ENCODE results near the gene LINC00632. TPM values are rescaled to one million over a fixed set of nuclear protein-coding genes. Genes with fewer than 3 reads are reported as not detected.
"Not testable (repeated sequence)": the region's sequence is repeated elsewhere in the genome, so short reads cannot be mapped to it uniquely, and the experiment has no call there.

Gene LINC00632
- total and polyA plus RNA-seq, 8 donors, result 0.25 to 45.4 (median 4.2) TPM

DNA sequence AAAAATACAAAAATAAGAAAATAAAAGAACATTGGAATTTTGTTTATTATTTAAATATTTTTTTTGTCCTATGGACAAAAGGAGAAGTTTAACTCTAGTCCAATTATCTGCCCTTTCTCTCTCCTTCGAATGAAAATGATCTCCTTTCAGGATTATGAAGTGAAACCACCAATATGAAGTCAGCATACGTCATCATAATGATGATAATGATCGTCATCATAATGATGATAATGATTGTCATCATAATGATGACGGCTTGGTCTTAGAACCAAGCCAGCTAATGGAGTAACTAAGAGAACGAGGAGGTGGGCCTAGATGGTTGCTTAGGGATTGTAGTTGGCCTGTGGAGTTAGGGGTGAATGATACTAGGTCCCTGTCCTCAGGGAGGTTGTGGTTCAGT, 21.9 kb upstream of the LINC00632 start:
- intact Hi-C loops (cut with DNase I; ENCODE audit: low total_unique reads), result no loop called here
- no peak for TF ChIP-seq EP300 (IDR thresholded peaks at IDR 0.05)
- TF ChIP-seq POLR2AphosphoS5 (IDR thresholded peaks at IDR 0.05), result no peak
- TF ChIP-seq, protein P1, sequence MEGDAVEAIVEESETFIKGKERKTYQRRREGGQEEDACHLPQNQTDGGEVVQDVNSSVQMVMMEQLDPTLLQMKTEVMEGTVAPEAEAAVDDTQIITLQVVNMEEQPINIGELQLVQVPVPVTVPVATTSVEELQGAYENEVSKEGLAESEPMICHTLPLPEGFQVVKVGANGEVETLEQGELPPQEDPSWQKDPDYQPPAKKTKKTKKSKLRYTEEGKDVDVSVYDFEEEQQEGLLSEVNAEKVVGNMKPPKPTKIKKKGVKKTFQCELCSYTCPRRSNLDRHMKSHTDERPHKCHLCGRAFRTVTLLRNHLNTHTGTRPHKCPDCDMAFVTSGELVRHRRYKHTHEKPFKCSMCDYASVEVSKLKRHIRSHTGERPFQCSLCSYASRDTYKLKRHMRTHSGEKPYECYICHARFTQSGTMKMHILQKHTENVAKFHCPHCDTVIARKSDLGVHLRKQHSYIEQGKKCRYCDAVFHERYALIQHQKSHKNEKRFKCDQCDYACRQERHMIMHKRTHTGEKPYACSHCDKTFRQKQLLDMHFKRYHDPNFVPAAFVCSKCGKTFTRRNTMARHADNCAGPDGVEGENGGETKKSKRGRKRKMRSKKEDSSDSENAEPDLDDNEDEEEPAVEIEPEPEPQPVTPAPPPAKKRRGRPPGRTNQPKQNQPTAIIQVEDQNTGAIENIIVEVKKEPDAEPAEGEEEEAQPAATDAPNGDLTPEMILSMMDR (IDR thresholded peaks at IDR 0.05), result no peak
- TF ChIP-seq POLR2A (IDR thresholded peaks at IDR 0.05), result no peak
- 69 to 88% (median 80%) methylated on average over 5 of the region's 5 CpGs for WGBS, 5 donors

DNA sequence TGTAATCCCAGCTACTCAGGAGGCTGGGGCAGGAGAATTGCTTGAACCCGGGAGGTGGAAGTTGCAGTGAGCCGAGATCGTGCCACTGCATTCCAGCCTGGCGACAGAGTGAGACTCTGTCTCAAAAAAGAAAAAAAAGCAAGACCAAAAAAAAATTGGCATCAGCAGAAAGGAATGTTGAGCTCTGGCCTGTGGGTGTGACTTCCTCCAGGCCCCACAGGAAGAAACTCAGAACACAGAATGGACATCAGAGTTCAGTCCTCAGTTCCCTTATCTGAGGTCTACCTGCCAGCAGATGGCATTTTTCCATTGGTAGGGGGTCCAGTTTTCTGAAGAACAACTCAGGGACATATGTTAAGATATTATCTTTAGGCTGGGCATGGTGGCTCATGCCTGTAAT, 18.0 kb upstream of the LINC00632 start:
- H3K36me3 ChIP-seq; H3K27ac ChIP-seq; H3K4me1 ChIP-seq; H3K27me3 ChIP-seq; H3K9me3 ChIP-seq; H3K4me3 ChIP-seq; intact Hi-C loops (cut with DNase I; ENCODE audit: low total_unique reads); DNase-seq: not testable (repeated sequence)
- 15 to 77% (median 59%) methylated on average over 4 of the region's 4 CpGs for WGBS, 5 donors

More for the DNA sequence above, 21.9 kb upstream of the LINC00632 start:
- DNase-seq, result no peak
- H3K4me1 ChIP-seq, result no peaks in the 10 kb centered on the region
- peaks cover 0 to 10% (median 3%) of the 10 kb centered on the region in 4 donors for H3K9me3 ChIP-seq
- H3K27ac ChIP-seq, result no peak overlapping the region
- H3K27me3 ChIP-seq, result no peaks in the 10 kb centered on the region
- H3K4me3 ChIP-seq, result no peak overlapping the region
- no peaks in the 10 kb centered on the region for H3K36me3 ChIP-seq

DNA sequence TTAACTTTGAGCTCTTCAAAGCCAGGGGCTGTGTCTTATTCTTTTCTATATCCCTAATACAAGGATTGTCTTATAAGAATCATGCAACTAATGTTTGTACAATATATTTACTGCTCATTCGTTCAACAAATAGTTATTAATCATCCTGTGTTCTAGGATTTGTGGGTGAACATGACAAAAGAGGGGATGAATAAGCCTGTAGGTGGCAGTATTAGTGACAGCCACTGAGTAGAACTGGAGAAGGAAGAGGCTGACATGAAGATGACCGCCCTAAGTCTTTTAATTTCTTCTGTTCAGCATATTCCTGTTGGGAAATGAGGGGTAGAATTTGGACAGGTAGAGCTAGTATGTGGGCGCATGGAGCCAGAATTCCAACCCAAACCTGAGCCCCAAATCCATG, 11.9 kb upstream of the LINC00632 start:
- H3K4me1 ChIP-seq, result no peaks in the 10 kb centered on the region
- intact Hi-C loops (cut with DNase I; ENCODE audit: low total_unique reads), result no loop called here
- TF ChIP-seq POLR2AphosphoS5 (IDR thresholded peaks at IDR 0.05) (no peak), POLR2A (IDR thresholded peaks at IDR 0.05) (no peak), EP300 (IDR thresholded peaks at IDR 0.05) (no peak)
- TF ChIP-seq, protein P1 (IDR thresholded peaks at IDR 0.05), result no peak
- H3K36me3 ChIP-seq, result no peaks in the 10 kb centered on the region
- DNase-seq, result no peak
- WGBS, 5 donors, result 58 to 75% (median 66%) methylated on average over 3 of the region's 3 CpGs
- no peaks in the 10 kb centered on the region for H3K9me3 ChIP-seq
- no peak overlapping the region for H3K27ac ChIP-seq
- H3K27me3 ChIP-seq, result no peaks in the 10 kb centered on the region
- no peak overlapping the region for H3K4me3 ChIP-seq

DNA sequence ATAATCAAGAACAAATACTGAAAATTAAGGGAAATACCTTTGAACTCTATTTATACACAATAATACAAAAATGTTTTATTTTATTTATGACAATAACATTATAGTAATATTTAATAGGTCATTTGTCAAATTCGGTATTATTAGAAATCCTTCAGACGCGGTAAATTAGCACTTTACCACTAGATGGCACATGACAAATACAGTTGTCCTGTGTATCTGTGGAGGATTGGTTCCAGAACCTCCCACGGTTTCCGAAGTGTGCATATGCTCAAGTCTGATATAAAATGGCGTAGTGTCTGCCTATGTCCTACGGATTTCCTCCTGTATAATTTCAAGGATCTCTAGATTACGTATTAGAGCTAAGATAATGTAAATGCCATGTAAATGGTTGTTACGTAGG, 8.1 kb upstream of the LINC00632 start:
- H3K27ac ChIP-seq, result no peak overlapping the region
- TF ChIP-seq, protein P1 (IDR thresholded peaks at IDR 0.05), result peak in 3 of 7 experiments; percentile 6 to 22 (median 19)
- TF ChIP-seq POLR2AphosphoS5 (IDR thresholded peaks at IDR 0.05) (no peak), EP300 (IDR thresholded peaks at IDR 0.05) (no peak), POLR2A (IDR thresholded peaks at IDR 0.05) (no peak)
- no peak overlapping the region for H3K4me3 ChIP-seq
- WGBS, 5 donors, result 7 to 37% (median 30%) methylated on average over 9 of the region's 9 CpGs
- no peaks in the 10 kb centered on the region for H3K9me3 ChIP-seq
- no peaks in the 10 kb centered on the region for H3K36me3 ChIP-seq
- intact Hi-C loops (cut with DNase I; ENCODE audit: low total_unique reads), result no loop called here
- H3K4me1 ChIP-seq, result no peaks in the 10 kb centered on the region
- DNase-seq, result peak in 1 of 2 donors; percentile 56
- no peaks in the 10 kb centered on the region for H3K27me3 ChIP-seq

DNA sequence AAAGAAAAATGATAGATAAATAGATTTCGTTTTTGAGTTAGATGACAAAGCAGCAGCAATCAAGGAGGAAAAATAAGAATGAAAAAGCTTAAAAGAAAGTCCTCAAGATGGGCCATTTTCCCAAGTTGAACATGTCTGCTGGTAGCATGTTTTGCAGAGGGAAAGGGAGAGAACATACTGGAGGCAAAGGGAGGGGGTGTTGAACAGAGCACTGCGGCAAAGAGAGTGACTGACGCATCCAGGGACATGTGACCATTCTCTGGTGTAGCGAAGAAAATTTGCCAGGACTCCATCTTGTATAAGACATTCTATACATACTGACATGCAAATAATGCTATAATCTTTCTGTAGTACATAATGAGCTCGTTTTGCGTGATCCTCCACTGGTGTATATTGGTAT, 1.2 kb downstream of the LINC00632 start:
- no peak overlapping the region for H3K27ac ChIP-seq
- peaks cover 0 to 9% (median 3%) of the 10 kb centered on the region in 4 donors for H3K4me1 ChIP-seq
- TF ChIP-seq, protein P1 (IDR thresholded peaks at IDR 0.05), result no peak
- TF ChIP-seq EP300 (IDR thresholded peaks at IDR 0.05) (no peak), POLR2A (IDR thresholded peaks at IDR 0.05) (no peak), POLR2AphosphoS5 (IDR thresholded peaks at IDR 0.05) (no peak)
- H3K9me3 ChIP-seq, result no peaks in the 10 kb centered on the region
- H3K36me3 ChIP-seq, result no peaks in the 10 kb centered on the region
- H3K4me3 ChIP-seq, result no peak overlapping the region
- intact Hi-C loops (cut with DNase I; ENCODE audit: low total_unique reads), result no loop called here
- no peaks in the 10 kb centered on the region for H3K27me3 ChIP-seq
- 53 to 74% (median 67%) methylated on average over 6 of the region's 6 CpGs for WGBS, 5 donors
- DNase-seq, result peak in 1 of 2 donors; percentile 65

Data from stomach (tissue), 9 donors.